NT2/D1 (cell line): ENCODE data around the gene BRAT1.

Experiments used
- YY1 ChIP-seq: IDR thresholded peaks from 2 replicates; pipeline ENCODE4 v1.6.1; 2011; ENCODE audit not compliant: insufficient read length, insufficient read depth
- ZNF274 ChIP-seq: IDR thresholded peaks from 2 replicates; pipeline ENCODE4 v1.6.1; 2011; ENCODE audit warnings: mild to moderate bottlenecking, low read depth, low read length

DNA sequence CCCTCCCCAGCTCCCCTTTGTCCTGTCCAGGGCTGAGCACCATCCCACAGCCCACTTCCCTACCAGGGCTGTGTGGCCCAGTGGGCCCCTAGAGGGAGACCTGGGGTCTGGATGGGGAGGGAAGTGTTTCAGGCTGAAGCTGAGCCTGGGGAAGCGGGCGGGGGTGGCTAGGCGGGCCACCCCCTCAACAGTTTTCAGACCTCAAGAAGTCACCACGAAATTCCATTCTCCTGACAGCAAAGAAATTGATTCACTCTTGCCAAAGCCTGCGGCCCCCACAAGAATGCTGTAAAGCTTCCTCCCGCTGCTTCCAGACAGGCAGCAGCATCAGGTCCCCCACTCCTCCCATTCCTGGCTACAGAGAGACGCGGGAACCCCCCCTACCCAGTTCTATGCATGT lies 38.3 kb downstream of the BRAT1 start:
- TF ChIP-seq ZNF274 (no peak), YY1 (no peak)
